Ectodermal cell (in vitro differentiated cells): ENCODE measurements around the gene DOCK8.

Experiments used
- H3K27ac ChIP-seq: 2 replicates; pipeline ENCODE4 v1.7.0; 2013; ENCODE audit warnings: mild to moderate bottlenecking, low read depth, low read length; ENCODE audit not compliant: insufficient read depth, poor library complexity, severe bottlenecking
- H3K27me3 ChIP-seq: 2 replicates; pipeline ENCODE4 v1.7.0; 2013; ENCODE audit warnings: mild to moderate bottlenecking, low read length; ENCODE audit not compliant: insufficient read depth, control insufficient read depth, poor library complexity, severe bottlenecking
- H3K36me3 ChIP-seq: one replicate; pipeline ENCODE4 v1.7.0; 2013; ENCODE audit warnings: low read length; ENCODE audit not compliant: control insufficient read depth, insufficient read depth
- H3K4me1 ChIP-seq: one replicate; pipeline ENCODE4 v1.7.0; 2013; ENCODE audit warnings: low read length; ENCODE audit not compliant: control insufficient read depth, insufficient read depth
- H3K4me3 ChIP-seq: 2 replicates; pipeline ENCODE4 v1.7.0; 2013; ENCODE audit warnings: low read depth, low read length, control low read depth; ENCODE audit not compliant: insufficient read depth
- H3K9me3 ChIP-seq: 2 replicates; pipeline ENCODE4 v1.7.0; 2013; ENCODE audit warnings: mild to moderate bottlenecking, low read length, moderate library complexity; ENCODE audit not compliant: control insufficient read depth
- WGBS, 2 experiments: methylation state at CpG; one replicate each; pipeline ENCODE4 v1.1.7; 2013; ENCODE audit warnings: missing lambda C conversion rate in 2 of 2; 5-methylcytosine and 5-hydroxymethylcytosine counted together

Gene DOCK8

DNA sequence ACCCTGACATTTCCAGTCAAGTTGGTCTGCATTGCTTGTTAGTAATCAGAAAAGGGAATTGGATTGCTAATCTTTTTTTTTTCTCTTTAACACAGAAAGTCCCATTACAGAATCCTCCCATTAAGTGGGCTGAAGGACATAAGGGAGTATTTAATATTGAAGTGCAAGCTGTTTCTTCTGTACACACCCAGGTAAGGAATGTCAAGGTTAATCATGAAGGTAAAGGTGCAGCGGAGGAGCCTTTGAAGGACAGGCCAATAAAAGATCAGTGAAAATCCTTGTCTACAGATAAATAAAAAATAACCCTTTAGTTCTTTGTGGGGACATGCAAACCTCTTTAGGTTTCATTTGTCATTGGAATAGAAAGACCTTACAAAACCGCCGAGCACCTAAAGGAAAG is 161.4 kb downstream of the DOCK8 start:
- H3K27me3 ChIP-seq, result no peaks in the 10 kb centered on the region
- H3K4me3 ChIP-seq, result no peak overlapping the region
- 91 to 93% methylated on average over 2 to 3 of the region's 3 CpGs for WGBS, 2 experiments
- H3K4me1 ChIP-seq, result no peaks in the 10 kb centered on the region
- no peaks in the 10 kb centered on the region for H3K9me3 ChIP-seq
- no peak overlapping the region for H3K27ac ChIP-seq
- no peaks in the 10 kb centered on the region for H3K36me3 ChIP-seq

GRCh38 chr9:378263-378662 is 163.6 kb downstream of the DOCK8 start:
- H3K4me3 ChIP-seq, result no peak overlapping the region
- no peaks in the 10 kb centered on the region for H3K36me3 ChIP-seq
- no peak overlapping the region for H3K27ac ChIP-seq
- H3K4me1 ChIP-seq, result no peaks in the 10 kb centered on the region
- WGBS, 2 experiments, result 81 to 84% methylated on average over 6 of the region's 6 CpGs
- no peaks in the 10 kb centered on the region for H3K9me3 ChIP-seq
- no peaks in the 10 kb centered on the region for H3K27me3 ChIP-seq

GRCh38 chr9:382383-382782 is 167.7 kb downstream of the DOCK8 start:
- Histone ChIP-seq H3K4me3 (no peak overlapping the region), H3K9me3 (no peaks in the 10 kb centered on the region), H3K4me1 (no peaks in the 10 kb centered on the region), H3K36me3 (no peaks in the 10 kb centered on the region), H3K27ac (no peak overlapping the region), H3K27me3 (no peaks in the 10 kb centered on the region)
- 93 to 95% methylated on average over 11 of the region's 11 CpGs for WGBS, 2 experiments

DNA sequence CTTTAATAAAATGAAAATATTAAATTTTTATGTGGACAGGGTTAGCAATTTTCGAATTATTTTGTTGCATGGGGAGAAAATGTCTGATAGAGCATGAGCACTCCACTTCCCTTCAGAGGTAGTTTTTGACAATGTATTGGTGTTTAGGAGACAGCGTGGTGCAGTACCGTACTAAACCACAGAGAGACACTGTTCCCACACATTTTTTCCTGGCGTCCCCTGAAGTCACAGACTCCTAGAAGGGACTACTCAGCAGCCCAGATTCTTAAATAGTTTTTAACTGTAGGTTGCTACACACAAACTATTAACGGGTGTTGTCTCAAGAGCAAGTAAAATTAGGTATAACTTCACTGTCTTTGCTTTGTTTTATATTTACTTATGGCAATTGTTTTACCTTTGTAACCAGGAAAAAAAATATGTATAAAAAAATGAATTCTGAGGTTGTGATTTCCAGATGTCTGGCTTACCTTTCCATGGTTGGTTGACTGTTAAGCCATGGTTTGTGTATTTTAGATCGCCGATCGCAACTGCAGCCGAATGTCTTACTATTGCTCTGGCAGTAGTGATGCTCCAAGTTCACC is 171.2 kb downstream of the DOCK8 start:
- no peaks in the 10 kb centered on the region for H3K4me1 ChIP-seq
- H3K36me3 ChIP-seq, result no peaks in the 10 kb centered on the region
- 44 to 57% methylated on average over 6 to 9 of the region's 9 CpGs for WGBS, 2 experiments

DNA sequence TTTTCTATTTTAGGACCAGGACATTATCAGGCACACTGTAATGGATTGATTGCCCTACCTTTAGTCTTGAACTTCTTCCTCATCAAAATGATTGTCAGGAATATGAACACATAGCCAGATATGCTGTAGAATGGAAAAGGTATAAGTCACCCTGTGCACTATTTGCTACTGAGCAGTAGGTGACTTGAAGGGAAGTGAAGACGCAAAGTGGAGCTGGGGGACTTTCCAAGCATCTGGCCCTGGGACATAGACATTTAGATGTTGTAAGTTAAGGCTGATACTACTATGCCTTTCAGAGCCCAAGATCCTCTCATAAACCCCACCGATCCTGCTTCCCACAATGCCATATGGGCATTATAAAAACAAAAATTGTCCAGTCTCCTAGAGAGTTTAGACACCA is 174.5 kb downstream of the DOCK8 start:
- no peaks in the 10 kb centered on the region for H3K36me3 ChIP-seq
- H3K9me3 ChIP-seq, result no peaks in the 10 kb centered on the region
- H3K4me3 ChIP-seq, result no peak overlapping the region
- no peaks in the 10 kb centered on the region for H3K4me1 ChIP-seq
- WGBS, 2 experiments, result 90 to 93% methylated on average over 2 of the region's 2 CpGs
- H3K27me3 ChIP-seq, result no peaks in the 10 kb centered on the region
- no peak overlapping the region for H3K27ac ChIP-seq

More for the DNA sequence above, 171.2 kb downstream of the DOCK8 start:
- Histone ChIP-seq H3K27me3 (no peaks in the 10 kb centered on the region), H3K9me3 (no peaks in the 10 kb centered on the region), H3K4me3 (no peak overlapping the region), H3K27ac (no peak overlapping the region)

- H3K4me1 ChIP-seq, result no peaks in the 10 kb centered on the region
- no peak overlapping the region for H3K4me3 ChIP-seq
- no peaks in the 10 kb centered on the region for H3K27me3 ChIP-seq
- H3K36me3 ChIP-seq, result no peaks in the 10 kb centered on the region
- no peak overlapping the region for H3K27ac ChIP-seq
- no peaks in the 10 kb centered on the region for H3K9me3 ChIP-seq
- WGBS, 2 experiments, result 88 to 89% methylated on average over 7 of the region's 7 CpGs
Observed at GRCh38 chr9:389758-390157, 175.1 kb downstream of the DOCK8 start.

DNA sequence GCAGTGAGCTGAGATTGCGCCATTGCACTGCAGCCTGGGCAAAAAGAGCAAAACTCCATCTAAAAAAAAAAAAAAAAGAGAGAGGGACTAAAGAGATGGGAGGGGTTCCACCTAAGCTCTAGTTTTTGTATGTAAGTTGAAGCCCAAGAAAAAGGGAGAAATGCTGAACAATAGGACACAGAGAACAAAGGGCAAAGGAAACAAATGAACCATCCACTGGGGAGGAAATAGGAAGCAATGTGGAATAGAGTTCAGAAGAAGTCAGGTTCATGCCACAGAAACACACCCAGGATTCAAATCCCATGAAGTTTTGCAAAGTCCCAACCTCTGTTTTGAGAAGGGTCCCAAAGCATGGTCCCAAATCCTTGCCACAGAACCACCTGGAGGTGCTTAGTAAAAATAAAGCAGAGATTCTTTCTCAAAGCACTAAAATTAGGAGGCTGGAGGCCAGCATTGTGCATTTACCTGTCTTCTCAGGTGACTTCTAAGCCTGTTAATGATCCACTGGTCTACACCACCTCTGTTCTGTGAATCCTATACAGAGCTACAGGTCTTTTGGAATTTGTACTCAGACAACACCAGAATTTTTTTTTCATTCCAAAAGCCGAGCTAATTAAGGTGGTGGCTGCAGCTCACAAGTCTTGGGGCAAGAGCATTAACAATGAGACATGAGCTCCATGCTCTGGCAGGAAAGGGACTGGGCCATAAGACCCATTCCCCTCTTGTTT is 177.6 kb downstream of the DOCK8 start:
- Histone ChIP-seq H3K4me3 (no peak overlapping the region), H3K27ac (no peak overlapping the region), H3K9me3 (no peaks in the 10 kb centered on the region), H3K36me3 (no peaks in the 10 kb centered on the region), H3K4me1 (no peaks in the 10 kb centered on the region), H3K27me3 (no peaks in the 10 kb centered on the region)
- 92 to 93% methylated on average over 2 of the region's 2 CpGs for WGBS, 2 experiments

DNA sequence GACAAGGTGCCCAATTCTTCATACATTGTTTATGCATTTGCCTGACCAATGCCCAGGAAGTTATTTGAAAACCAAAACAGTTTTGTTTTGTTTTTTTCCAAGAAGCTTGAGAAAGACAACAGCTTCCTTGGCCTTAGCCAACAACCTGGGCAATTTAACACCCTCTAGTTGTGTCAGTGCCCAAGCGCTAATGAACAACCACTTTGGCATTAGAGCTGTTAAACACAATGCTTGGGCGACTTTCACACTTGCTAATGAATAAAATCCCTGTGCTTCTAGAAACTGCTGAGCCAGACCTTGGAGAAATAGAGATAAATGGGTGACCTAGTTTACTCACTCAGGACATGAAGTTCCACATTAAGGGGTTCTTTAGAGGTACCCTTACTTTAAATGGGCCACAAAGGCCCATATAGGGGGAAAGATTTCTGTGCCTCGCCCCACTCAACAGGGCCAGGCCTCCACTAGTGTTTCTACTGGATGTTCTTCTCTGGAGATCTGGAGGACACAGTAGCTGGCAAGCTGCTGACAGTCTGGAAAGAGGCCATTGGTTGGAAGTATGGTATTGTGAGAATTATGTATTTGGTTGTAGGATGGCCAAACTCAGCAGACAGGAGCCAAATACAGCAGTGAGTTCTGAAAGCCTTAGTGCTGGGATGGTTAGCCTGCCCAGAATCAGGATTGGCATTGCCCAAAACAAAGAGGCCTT is 179.8 kb downstream of the DOCK8 start:
- 94 to 99% methylated on average over 3 of the region's 3 CpGs for WGBS, 2 experiments
- H3K4me1 ChIP-seq, result no peaks in the 10 kb centered on the region
- H3K4me3 ChIP-seq, result no peak overlapping the region
- no peaks in the 10 kb centered on the region for H3K36me3 ChIP-seq
- no peak overlapping the region for H3K27ac ChIP-seq
- H3K9me3 ChIP-seq, result no peaks in the 10 kb centered on the region
- H3K27me3 ChIP-seq, result no peaks in the 10 kb centered on the region

DNA sequence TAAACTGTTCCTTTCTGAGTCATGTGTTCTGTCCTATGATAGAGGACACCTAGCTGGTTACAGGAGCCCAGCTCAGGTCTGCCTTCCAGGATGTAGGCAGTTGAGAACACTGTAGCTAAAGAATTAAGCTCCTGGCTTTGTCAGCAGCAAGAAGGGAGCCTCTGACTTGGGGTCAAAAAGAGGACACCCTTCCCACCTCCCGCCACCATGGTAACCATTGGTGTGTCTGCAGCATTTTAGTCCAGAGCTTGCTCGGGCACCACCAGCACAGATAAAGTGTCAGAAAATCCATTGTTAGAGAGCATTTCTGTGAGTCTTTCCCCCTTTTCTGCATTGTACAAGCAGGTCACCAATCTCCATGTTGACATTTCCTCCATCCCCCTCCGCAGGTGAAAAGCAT is 181.7 kb downstream of the DOCK8 start:
- H3K36me3 ChIP-seq, result no peaks in the 10 kb centered on the region
- no peaks in the 10 kb centered on the region for H3K4me1 ChIP-seq
- WGBS, 2 experiments, result 89 to 92% methylated on average over 3 of the region's 3 CpGs
- H3K9me3 ChIP-seq, result no peaks in the 10 kb centered on the region
- no peak overlapping the region for H3K27ac ChIP-seq
- no peak overlapping the region for H3K4me3 ChIP-seq
- no peaks in the 10 kb centered on the region for H3K27me3 ChIP-seq

- H3K27ac ChIP-seq, result no peak overlapping the region
- 93% methylated on average over 5 of the region's 5 CpGs for WGBS, 2 experiments
- no peaks in the 10 kb centered on the region for H3K4me1 ChIP-seq
- H3K9me3 ChIP-seq, result no peaks in the 10 kb centered on the region
- H3K27me3 ChIP-seq, result no peaks in the 10 kb centered on the region
- H3K36me3 ChIP-seq, result no peaks in the 10 kb centered on the region
- no peak overlapping the region for H3K4me3 ChIP-seq
Observed at GRCh38 chr9:398085-398484, 183.4 kb downstream of the DOCK8 start.
